ENCODE results near the gene TGFBR2.

Gene TGFBR2

DNA sequence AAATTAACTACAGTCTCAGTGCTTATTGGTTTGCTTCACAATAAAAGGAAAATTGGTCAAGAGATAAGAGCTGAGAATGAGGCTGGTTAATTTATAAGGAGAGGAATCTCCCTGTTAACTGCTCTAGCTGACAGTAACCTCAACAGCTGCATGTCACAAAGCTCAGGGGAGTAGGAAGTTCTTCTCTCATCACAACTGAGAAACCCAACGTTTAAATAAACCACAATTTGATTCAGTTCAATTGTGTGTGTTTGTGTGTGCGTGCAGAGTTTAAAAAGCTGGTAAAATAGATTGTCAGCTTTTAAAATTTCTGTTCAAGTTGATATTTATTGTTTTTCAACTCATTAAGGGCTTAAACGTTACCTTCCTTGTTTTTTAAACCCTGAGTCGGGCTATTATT lies 3.5 kb upstream of the TGFBR2 start:
- DNase-seq (ENCODE audit: low read depth) = no peak

DNA sequence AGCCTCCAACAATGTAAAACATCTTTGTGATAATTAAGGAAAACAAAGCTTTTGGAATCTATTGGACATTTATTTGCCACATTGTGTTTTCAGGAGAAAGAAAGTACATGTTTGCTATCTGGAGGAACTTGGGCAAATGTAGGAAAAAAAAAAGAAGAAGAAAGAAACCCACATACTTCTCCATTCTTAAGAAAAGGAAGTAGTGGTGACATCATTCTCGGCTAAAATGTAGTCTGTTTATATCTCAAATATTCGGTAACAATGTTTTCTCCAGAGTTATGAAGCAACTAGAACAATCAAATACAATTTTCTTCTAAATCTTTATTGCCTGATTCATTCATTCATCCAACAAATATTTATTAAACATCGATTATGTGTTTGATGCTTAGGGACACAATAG lies 2.3 kb upstream of the TGFBR2 start:
- DNase-seq (ENCODE audit: low read depth) = no peak

DNA sequence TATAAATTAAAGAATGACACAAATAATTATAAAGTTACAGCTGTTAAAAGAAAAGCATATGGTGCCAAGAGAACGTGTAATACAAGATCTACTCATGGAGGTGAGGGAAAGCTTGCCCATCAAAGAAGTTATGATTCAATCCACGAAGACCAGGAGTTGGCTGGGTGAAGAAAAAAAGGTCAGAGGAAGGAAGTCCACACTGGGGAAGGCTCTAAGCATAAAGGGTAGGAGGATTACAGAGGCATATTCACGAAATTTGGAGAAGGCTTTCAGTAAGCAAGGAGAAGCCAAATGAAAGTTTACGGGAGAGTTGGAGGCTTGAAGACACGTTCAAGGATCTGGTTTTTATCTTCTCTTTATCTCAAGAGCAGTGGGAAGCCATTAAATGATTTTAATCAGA lies 1.8 kb upstream of the TGFBR2 start:
- DNase-seq (ENCODE audit: low read depth) = no peak

DNA sequence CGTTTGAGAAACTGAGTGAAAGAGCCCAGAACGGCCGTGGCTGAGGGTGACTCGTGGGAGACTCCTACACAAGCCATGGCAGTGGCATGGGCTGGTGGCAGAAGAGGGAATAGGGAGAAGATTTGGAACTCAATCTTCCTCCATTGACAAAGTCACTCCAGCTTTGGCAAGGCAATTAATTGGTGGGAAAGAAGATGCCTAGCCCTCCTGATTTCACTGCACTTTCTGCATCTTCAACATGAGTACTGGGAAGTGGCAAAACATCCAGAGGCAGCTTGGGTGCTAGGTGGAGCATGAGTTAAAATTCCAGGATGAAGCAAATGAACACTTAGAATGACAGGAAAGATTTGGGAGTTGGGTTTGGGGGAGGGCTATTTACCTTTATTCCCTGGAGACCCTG lies 1.4 kb upstream of the TGFBR2 start:
- DNase-seq (ENCODE audit: low read depth) = no peak

DNA sequence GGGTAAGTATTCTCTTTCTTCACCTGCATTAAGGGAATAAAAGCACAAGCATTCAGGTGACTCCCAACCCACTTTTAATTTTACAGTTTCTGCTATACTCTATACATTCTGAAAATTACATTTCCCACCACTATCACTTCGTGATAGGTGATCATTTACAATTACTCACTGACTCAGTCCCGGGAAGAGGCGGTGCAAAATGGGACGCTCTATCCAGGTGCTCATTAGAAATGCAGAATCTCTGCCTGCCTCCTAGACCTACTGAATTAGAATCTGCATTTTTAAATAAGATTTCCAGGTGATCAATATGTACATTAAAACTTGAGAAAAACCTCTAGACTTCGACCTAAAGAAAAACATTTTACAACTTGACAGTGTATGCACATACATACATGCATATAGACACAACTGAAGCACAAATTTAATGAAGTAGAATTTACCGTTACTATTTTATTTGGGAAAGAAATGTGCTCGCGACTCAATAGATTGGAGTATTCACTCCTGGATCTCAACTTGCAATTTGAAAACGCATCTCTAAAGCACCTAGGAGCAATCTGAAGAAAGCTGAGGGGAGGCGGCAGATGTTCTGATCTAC lies 598 bp upstream of the TGFBR2 start:
- DNase-seq (ENCODE audit: low read depth) = no peak

DNA sequence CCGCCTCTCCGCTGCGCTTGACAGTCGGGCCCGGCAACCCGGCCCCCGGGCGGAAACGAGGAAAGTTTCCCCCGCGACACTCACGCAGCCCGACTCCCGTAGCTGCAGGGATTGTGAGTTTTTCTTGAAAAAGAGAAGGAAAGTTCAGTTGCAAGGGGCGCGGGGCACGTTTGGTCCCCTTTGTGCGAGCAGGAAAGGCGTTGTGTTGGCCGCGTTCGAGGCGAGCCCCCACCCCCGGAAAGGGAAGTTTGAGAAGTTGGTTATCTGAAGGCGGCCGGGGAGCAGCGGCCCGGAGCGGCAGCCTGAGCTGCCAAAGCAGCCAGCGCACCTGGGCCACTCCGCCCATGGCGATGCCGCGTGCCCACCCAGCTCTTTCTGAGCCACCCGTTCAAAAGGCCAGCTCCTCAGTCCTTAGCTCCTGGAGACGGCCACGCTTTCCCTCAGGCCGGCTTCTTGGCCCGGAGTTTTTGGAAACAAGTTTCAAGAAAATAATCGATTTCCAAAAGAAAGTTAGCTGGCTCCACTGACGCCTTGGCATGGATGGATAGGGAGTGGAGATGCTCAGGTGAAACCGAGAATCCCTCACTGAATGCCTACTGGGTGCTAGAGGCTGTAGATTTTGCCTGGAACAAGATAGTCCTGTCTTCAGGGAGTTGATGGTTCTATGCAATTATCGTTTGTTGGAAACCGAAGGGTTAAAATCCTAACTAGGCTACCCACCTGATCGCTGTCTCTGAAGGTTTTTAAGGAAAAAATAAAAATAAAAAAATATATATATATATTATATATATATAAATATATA lies 832 bp downstream of the TGFBR2 start:
- peak; percentile 53 for DNase-seq (ENCODE audit: low read depth)

DNA sequence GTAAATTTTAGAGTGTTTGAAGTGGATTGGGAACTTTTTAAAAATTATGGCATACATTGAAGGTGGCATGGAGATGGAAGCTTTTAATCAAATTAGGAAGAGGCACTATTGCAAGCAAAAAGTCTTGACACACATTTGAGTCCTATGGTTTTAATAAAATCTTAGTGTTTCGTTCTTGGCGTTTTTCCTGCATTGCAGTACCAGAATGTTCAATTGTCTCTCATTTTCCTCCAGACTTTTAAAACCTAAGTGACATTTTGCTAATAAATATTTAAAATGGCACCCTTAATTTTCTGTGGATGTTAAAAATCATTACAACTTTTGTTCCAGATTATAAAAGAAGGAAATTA lies 2.2 kb downstream of the TGFBR2 start:
- no peak for DNase-seq (ENCODE audit: low read depth)

DNA sequence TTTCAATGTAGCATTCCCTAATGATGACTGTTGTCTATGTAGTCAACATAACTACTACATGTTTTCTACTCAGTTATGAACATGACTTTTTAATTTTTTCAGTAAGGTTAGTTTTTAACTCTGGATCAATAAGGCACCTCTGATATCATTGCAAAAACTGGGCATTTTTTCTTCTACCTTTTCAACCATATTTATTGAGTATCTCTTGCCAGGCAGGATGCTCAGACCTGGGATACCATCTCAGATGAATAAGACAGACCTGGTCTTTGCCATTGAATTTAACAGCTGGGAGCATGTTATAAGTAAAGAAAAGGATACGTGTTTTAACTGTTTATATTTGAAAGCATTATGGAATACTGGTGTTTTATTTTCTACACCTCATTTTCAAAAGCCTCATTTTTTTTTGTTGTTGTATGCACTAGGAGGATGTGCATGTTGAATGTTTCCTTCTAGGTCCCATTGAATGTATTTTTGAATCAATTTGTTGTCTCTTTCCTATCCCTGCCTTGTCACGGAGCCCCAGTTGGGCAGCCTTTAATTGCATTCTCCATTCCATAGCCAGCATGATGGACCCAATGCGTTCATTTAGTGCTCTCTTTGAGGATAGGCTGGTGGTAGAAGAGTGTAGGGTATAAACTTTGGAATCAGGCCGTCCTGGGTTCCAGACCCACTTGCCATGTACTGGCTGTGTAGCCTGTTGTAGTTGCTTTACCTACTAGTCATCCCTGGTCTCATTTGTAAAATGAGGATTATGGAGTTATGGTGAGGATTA lies 3.7 kb downstream of the TGFBR2 start:
- no peak for DNase-seq (ENCODE audit: low read depth)

DNA sequence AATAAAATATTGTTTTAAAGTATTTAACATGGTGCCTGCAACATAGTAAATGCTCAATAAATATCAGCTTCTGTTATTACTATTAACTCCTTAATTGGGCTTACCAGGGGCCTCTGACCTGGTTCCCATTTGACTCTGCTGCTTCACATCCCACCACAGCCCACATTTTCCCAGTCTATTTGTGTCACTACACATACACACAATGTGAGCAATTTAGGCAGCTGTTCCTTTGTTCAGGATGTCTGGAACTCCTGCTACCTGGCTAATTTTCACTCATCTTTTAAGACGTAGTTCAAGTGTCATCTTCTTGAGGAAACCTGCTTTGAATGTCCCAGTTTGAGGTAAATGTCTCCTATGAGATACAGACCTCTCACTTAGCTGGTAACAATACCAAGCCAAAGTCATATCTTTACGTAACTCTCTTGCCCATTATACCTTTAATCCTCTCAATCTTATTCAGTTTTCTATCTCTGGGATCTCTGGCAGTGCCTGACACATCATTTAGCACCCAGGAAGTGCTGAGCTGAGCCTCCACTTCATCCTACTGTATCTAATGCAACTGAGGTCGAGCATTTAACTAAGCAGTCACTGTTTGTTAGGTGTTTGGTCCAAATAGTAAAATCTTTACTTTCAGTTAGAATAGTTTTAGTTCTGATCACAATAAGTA lies 4.4 kb downstream of the TGFBR2 start:
- no peak for DNase-seq (ENCODE audit: low read depth)

DNA sequence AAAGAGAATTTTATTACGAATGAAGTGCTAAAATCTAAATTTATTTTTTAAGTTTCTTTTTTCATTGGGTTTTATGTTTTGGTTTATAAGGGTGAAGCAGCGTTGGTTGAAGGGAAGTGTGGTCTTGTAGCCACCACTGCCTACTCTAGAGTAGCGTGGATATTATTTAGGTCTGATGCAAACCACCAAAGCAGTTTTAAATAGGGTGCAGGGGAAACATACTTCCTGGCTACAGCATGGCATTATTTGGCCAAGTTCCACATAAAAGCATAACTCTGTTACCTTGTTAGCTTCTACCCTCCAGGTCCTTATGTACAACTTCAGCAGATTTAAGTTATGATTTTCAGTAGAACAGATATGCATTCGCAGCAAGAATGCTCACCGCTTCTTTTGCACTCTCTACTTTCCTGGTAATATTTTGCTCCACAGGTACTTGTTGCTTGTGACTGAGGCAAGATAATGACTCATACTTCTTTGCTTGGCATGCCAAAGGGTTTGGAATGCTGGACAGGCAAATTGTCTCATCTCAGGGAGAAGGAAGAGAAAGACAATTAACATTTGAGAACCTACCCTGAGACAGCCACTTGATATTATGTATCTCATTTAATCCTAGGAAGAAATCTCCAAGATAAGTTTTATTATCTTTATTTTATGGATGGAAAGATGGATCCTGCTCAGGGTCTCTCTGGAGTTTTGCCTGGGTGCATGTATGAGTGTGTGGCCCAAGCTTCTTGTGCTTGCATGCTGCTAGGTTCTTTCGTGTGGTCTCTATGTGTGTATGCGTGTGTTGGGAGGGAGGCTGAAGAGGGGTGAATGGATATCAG lies 5.4 kb downstream of the TGFBR2 start:
- DNase-seq (ENCODE audit: low read depth) = no peak

DNA sequence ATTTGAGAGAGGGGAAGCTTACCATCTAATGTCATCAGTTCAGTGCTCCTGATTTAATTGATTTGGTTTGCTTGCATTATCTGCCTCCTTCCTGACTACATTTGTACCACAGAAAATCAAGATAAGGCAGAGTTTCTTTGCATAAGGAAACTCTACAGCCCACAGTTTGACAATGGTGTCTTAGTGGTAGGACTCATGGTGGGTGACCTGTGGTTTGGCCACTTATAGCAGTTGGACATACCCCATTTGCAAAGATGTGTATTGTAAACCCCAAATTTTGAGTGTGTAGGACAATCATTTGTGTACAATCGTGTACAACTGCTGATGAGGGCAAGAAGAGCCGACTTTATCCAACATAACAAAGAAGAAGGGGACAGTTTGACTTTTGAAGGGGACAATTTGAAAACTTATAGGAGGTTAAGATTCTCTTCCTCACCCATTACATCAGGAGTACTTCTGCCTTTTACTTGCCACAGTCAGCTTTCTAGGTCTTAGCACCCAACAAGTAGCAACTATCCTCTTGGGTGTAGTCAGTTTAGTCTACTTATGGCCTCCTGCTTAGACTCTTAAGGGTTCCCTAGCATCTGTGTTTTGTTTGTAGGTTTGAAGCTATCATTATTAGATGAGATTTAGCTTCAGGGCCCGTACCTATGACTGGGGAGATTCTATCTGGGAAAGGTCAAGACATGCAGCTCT lies 6.2 kb downstream of the TGFBR2 start:
- DNase-seq (ENCODE audit: low read depth) = no peak

DNA sequence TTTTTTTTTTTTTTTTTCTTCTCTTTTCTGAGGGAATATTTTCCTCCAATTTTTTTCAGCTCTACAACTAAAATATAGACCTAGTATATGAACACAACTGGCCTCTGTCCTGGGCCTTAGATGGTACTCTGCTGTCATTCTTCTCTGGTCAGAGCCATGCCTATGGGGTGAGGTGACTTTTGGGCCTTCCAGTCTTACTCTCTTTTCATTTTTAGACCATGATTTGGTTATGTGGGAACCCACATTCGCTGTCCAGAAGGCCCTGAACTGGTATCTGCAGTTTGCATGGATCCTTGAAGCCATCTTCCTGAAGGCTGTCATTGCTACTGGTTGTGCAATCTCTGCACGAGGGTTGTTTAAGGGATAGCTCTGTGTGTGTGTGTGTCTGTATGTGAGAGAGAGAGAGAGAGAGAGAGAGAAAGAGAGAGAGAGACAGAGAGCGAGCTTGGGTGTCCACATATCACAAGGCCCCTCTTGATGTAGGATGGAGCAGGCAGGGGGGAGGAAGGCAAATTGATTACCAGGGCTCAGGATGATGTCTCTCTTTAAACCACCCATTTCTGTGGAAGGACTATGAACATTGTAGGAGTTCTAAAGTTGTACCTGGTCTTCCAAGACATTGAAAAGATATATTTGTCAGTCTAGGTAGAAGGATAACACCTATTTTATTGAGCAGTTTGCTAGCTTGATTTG lies 6.9 kb downstream of the TGFBR2 start:
- no peak for DNase-seq (ENCODE audit: low read depth)

DNA sequence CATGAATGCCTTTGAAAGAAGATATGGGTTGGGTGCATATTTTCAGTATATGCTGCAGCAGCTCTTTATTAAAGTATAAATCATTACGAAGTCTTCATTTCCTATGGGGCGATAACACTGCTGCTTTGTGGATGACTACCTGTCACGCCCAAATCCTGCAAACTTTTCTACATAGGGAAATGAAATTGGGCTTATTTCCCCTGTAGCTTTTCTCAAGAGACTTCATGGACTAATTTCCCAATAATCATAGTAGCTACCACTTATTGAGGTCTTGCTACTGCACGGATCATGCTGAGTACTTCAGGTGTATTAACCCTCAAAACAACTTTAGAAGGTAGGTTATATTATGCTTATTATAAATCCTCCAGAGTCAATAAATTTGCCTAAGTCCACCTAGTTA lies 8.0 kb downstream of the TGFBR2 start:
- DNase-seq (ENCODE audit: low read depth) = no peak

DNA sequence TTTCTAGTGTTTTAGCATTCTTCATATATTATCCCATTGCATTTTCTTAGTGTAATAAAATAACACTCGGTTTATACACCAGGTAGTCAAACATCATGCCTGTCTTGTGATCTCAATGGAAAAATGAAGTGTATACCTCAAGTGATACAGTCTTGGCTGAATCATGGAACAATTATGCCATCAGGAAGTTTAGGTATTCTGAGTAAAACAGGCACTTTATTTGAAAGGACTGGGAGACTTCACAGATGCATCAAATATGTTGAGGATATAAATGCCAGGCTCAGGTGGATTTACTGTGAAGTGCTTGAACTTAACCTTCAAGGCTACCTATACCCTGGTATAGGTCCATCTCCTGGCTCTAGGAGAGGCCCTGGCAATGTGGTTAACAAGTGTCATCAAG lies 8.5 kb downstream of the TGFBR2 start:
- no peak for DNase-seq (ENCODE audit: low read depth)

DNA sequence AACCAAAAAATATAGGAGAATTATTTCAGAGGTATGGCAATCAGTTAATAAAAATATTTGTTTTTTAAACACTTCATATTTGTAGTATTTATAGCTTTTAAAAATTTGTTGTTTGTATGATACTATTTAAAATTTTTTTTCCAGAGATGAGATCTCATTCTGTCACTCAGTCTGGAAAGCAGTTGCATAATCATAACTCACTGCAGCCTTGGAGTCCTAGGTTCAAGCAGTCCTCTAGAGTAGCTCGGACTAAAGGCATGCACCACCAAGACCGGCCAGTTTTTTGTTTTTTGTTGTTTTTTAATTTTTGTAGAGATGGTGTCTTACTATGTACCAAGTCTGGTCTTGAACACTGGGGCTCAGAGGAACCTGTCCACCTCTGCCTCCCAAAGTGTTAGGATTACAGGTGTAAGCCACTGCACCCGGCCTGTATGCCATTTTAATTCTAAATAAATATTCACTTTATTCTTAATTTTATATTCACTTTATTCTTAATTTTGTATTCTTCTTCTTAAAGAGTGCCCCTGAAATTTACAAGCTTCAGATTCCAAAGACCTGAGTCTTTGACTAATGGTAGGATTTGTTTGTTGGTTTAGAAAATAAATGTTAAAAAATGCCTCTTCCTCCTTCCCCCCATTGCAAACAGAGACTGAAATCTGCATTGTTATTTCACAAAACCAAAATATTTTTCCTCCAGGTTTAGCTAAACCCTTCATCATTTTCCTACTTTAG lies 9.4 kb downstream of the TGFBR2 start:
- no peak for DNase-seq (ENCODE audit: low read depth)

DNA sequence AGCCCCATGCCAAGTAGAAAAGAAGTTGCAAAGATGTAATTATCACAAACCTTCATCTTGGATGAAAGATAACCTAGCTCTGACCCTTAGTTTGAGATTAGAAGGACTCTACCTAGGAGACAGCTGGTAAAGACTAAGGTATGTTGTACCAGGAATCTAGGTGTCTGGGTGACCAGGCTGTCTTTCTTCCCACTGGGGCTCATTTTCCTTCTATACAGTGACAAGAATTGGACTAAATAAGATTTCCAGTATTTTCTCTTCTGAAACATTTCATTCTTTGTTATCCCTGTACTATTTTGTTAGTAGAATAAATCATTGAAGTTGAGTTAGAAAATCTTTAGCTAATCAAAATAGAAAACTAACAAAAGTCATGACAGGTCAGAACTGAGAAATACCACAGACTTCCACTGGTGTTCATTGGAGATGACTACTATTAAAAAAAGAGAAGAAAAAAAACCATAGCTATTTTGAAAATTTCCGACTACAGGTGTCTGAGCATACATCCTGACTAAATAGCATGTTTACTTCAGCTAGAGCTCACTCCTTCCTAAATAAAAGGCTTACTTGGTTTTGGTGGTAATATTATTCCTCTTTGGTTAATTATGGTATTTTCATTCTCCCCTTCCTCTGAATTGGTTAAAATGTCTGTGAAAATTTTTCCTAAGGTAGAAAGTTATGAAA lies 10.1 kb downstream of the TGFBR2 start:
- no peak for DNase-seq (ENCODE audit: low read depth)

DNA sequence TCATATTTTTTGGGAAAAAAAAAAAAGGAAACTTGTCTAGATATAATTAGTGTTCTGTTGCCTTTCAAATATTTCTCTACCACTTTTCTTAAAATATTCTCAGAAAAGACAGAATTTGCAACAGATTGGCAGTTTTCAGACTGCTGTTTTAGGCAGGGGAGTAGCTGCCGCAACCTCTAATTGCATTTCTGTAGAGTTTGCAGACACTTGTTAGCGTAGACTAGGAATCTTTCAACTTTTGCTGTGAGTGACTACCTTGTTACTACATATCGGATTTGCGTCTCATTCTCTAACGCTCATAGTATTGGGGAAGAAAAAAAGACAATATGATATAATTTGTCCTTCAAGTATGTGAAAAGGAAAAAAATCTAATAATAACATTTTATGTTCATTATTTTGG lies 10.7 kb downstream of the TGFBR2 start:
- no peak for DNase-seq (ENCODE audit: low read depth)

DNA sequence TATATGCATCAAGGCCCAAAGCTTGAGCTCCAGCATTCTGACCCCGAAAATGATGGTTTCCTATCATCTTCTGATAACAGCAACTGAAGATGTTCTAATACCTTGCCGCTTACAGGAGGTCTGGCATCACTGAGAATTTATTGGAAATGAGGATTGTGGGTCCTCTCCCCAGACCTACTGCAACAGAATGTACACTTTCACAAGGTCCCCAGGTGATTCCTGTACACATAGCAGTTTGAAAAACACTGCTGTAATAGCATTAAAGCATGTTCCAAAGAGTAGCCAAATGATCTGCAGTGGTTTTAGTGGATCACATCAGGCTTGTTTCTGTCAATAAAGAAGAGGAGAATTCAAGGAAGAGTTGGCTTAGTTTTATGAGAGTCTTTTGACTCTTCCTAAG lies 11.3 kb downstream of the TGFBR2 start:
- DNase-seq (ENCODE audit: low read depth) = no peak

DNA sequence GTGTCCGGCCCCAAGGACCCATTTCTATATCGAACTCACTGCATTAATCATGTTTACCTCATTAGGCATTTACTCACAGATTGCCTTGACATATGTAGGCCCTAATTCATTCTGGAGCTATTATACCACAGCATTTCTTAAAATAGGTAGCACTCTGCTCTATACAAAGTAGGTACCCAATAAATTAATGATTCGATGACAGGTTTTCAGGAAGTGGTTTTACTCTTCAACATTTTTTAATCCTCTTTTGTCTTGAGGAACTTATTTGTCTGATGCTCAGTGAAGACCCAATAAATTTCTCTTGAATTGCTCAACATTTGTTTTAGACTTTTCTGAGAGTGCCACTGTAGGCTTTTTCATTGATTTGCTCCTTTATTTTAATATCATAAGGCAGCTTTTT lies 12.1 kb downstream of the TGFBR2 start:
- no peak for DNase-seq (ENCODE audit: low read depth)

All from stimulated activated CD8-positive, alpha-beta memory T cell treated with anti-CD3 and anti-CD28 coated beads, Interleukin-4, amount 100 ng/mL, for 24 hours (primary cell).